H9 (cell line): Measurements from ENCODE around the gene PTPRN2. TPM values are rescaled to one million over a fixed set of nuclear protein-coding genes. Genes with fewer than 3 reads are reported as not detected.
A peak's percentile ranks its signal among the peaks of the same experiment; 100 is the strongest.

Source experiments
- DNase-seq: peaks from one replicate; pipeline ENCODE4 v3.0.0-alpha.2; 2017
- H2AFZ ChIP-seq: one replicate; pipeline ENCODE4 v1.6.1; 2013; ENCODE audit warnings: mild to moderate bottlenecking, low read length, control low read depth, moderate library complexity
- H2AK5ac ChIP-seq: 2 replicates; pipeline ENCODE4 v1.6.1; 2013; ENCODE audit warnings: low read length, control low read depth, mixed read lengths; ENCODE audit not compliant: insufficient read length
- H2BK120ac ChIP-seq: one replicate; pipeline ENCODE4 v1.6.1; 2013; ENCODE audit warnings: low read depth, mild to moderate bottlenecking, low read length, control low read depth, inconsistent platforms; ENCODE audit not compliant: poor library complexity, severe bottlenecking
- H2BK12ac ChIP-seq: 2 replicates; pipeline ENCODE4 v1.6.1; 2013; ENCODE audit warnings: low read length, control low read depth, mixed read lengths, low read depth; ENCODE audit not compliant: insufficient read length
- H2BK15ac ChIP-seq: 2 replicates; pipeline ENCODE4 v1.6.1; 2013; ENCODE audit warnings: low read depth, low read length, control low read depth
- H2BK20ac ChIP-seq: one replicate; pipeline ENCODE4 v1.6.1; 2013; ENCODE audit warnings: low read depth, mild to moderate bottlenecking, low read length, control low read depth, inconsistent platforms; ENCODE audit not compliant: poor library complexity, severe bottlenecking
- H2BK5ac ChIP-seq: 2 replicates; pipeline ENCODE4 v1.6.1; 2013; ENCODE audit warnings: low read length, control low read depth, mixed read lengths; ENCODE audit not compliant: insufficient read length
- H3K14ac ChIP-seq: 2 replicates; pipeline ENCODE4 v1.6.1; 2013; ENCODE audit warnings: low read length, control low read depth; ENCODE audit not compliant: insufficient read depth
- H3K18ac ChIP-seq: 2 replicates; pipeline ENCODE4 v1.6.1; 2013; ENCODE audit warnings: low read depth, mild to moderate bottlenecking, mixed read lengths, low read length, control low read depth; ENCODE audit not compliant: insufficient read length
- H3K23ac ChIP-seq: 2 replicates; pipeline ENCODE4 v1.6.1; 2013; ENCODE audit warnings: low read length, control low read depth, mixed read lengths, low read depth; ENCODE audit not compliant: insufficient read length
- H3K23me2 ChIP-seq: 2 replicates; pipeline ENCODE4 v1.6.1; 2013; ENCODE audit warnings: low read depth, mild to moderate bottlenecking, mixed read lengths, low read length, control low read depth; ENCODE audit not compliant: insufficient read length, poor library complexity, severe bottlenecking
- H3K27ac ChIP-seq: 2 replicates; pipeline ENCODE4 v1.5.1; 2013; ENCODE audit warnings: low read length, control low read depth, mixed read lengths, low read depth; ENCODE audit not compliant: insufficient read length
- H3K27me3 ChIP-seq: 2 replicates; pipeline ENCODE4 v1.6.1; 2013; ENCODE audit warnings: low read length, control low read depth, inconsistent platforms; ENCODE audit not compliant: insufficient read depth
- H3K4ac ChIP-seq: 2 replicates; pipeline ENCODE4 v1.6.1; 2013; ENCODE audit warnings: low read depth, mild to moderate bottlenecking, control low read depth, inconsistent platforms, low read length, moderate library complexity
- H3K4me1 ChIP-seq: 2 replicates; pipeline ENCODE4 v1.6.1; 2013; ENCODE audit warnings: low read length, control low read depth, inconsistent platforms; ENCODE audit not compliant: insufficient read depth
- H3K4me2 ChIP-seq: 2 replicates; pipeline ENCODE4 v1.6.1; 2013; ENCODE audit warnings: low read length, control low read depth, mixed read lengths; ENCODE audit not compliant: insufficient read length, insufficient read depth
- H3K56ac ChIP-seq: 2 replicates; pipeline ENCODE4 v1.6.1; 2013; ENCODE audit warnings: low read depth, mild to moderate bottlenecking, mixed read lengths, low read length, control low read depth; ENCODE audit not compliant: insufficient read length
- H3K79me1 ChIP-seq: 2 replicates; pipeline ENCODE4 v1.6.1; 2013; ENCODE audit warnings: low read depth, mild to moderate bottlenecking, moderate library complexity, low read length, control low read depth, inconsistent platforms; ENCODE audit not compliant: insufficient read depth, poor library complexity, severe bottlenecking
- H3K79me2 ChIP-seq: 2 replicates; pipeline ENCODE4 v1.6.1; 2013; ENCODE audit warnings: low read length, control low read depth, inconsistent platforms; ENCODE audit not compliant: insufficient read depth
- H3K9ac ChIP-seq: 2 replicates; pipeline ENCODE4 v1.6.1; 2013; ENCODE audit warnings: low read length, control low read depth, mixed read lengths; ENCODE audit not compliant: insufficient read length; ENCODE audit errors: extremely low read depth
- H3K9me3 ChIP-seq: one replicate; pipeline ENCODE4 v1.6.1; 2013; ENCODE audit warnings: low read depth, low read length, inconsistent platforms; ENCODE audit not compliant: control insufficient read depth
- H3T11ph ChIP-seq: one replicate; pipeline ENCODE4 v1.6.1; 2013; ENCODE audit warnings: mild to moderate bottlenecking, low read length, control low read depth, inconsistent platforms
- H4K20me1 ChIP-seq: one replicate; pipeline ENCODE4 v1.6.1; 2013; ENCODE audit not compliant: control insufficient read depth, insufficient read length, insufficient read depth
- H4K5ac ChIP-seq: 2 replicates; pipeline ENCODE4 v1.6.1; 2013; ENCODE audit warnings: low read depth, mild to moderate bottlenecking, mixed read lengths, low read length, control low read depth; ENCODE audit not compliant: insufficient read length
- H4K8ac ChIP-seq: replicated peaks from 2 replicates; pipeline ENCODE4 v1.6.1; 2013; ENCODE audit warnings: low read length, control low read depth, mixed read lengths, low read depth; ENCODE audit not compliant: insufficient read length
- H4K91ac ChIP-seq: 2 replicates; pipeline ENCODE4 v1.6.1; 2013; ENCODE audit warnings: low read depth, mild to moderate bottlenecking, moderate library complexity, mixed read lengths, low read length, control low read depth; ENCODE audit not compliant: insufficient read length
- H3K27ac Mint-ChIP-seq, 3 experiments: 2 replicates in 2 of 3; 3 replicates in 1 of 3; pipeline ENCODE4 v1.8.0; 2020 to 2021; ENCODE audit warnings: mixed read lengths in 3 of 3, mild to moderate bottlenecking in 1 of 3, moderate library complexity in 1 of 3
- H3K27me3 Mint-ChIP-seq: 2 replicates; pipeline ENCODE4 v1.8.0; 2021; ENCODE audit warnings: low read depth, mild to moderate bottlenecking, moderate library complexity, mixed read lengths
- H3K36me3 Mint-ChIP-seq, 3 experiments: 2 replicates in 2 of 3; 3 replicates in 1 of 3; pipeline ENCODE4 v1.8.0; 2020 to 2021; ENCODE audit warnings: low read depth in 3 of 3, mixed read lengths in 3 of 3; ENCODE audit not compliant: insufficient read depth in 1 of 3
- H3K4me1 Mint-ChIP-seq, 2 experiments: 2 replicates each; pipeline ENCODE4 v1.8.0; 2020; ENCODE audit warnings: mixed read lengths in 2 of 2
- H3K4me3 Mint-ChIP-seq, 2 experiments: 2 replicates in 1 of 2; 3 replicates in 1 of 2; pipeline ENCODE4 v1.8.0; 2020 to 2021; ENCODE audit warnings: mild to moderate bottlenecking in 2 of 2, mixed read lengths in 2 of 2, moderate library complexity in 1 of 2
- H3K9me3 Mint-ChIP-seq, 2 experiments: 2 replicates in 1 of 2; 3 replicates in 1 of 2; pipeline ENCODE4 v1.8.0; 2020; ENCODE audit warnings: mild to moderate bottlenecking in 2 of 2, mixed read lengths in 2 of 2, moderate library complexity in 1 of 2
- CTCF ChIP-seq: fragments of 200-600 bp; sonication (generic); conservative IDR thresholded peaks from 3 replicates; pipeline ENCODE4 v1.8.0; 2021; ENCODE audit warnings: antibody characterized with exemption, mild to moderate bottlenecking
- WGBS: extraction: QIAGEN DNeasy Blood & Tissue Kit; methylation state at CpG from one replicate; pipeline ENCODE4 v1.1.7; 2013; ENCODE audit warnings: missing lambda C conversion rate, low lambda C conversion rate, mixed read lengths; ENCODE audit not compliant: insufficient read length; ENCODE audit errors: extremely low coverage; 5-methylcytosine and 5-hydroxymethylcytosine counted together
- total RNA-seq: library from RNA; stranded (reverse); gene quantifications from 2 replicates; pipeline ENCODE4 v1.2.1, GENCODE V29; 2021

PTPRN2 gene
- total RNA-seq, 1 experiment from 2014 or later, result 5.2 TPM

- Histone ChIP-seq H3K23me2 (no peaks in the 10 kb centered on the region), H3K79me1 (no peaks in the 10 kb centered on the region), H4K8ac (no peak overlapping the region), H3K27me3 (no peaks in the 10 kb centered on the region), H3K9me3 (no peaks in the 10 kb centered on the region), H3K9ac (no peak overlapping the region), H3K23ac (no peak overlapping the region), H3K14ac (no peak overlapping the region), H4K91ac (no peak overlapping the region), H3K18ac (no peak overlapping the region), H3K27ac (no peak overlapping the region), H4K20me1 (no peaks in the 10 kb centered on the region), H3K4me1 (no peaks in the 10 kb centered on the region), H3K4ac (no peak overlapping the region), H2BK12ac (no peak overlapping the region), H4K5ac (no peak overlapping the region), H3T11ph (no peak overlapping the region), H2BK15ac (no peak overlapping the region), H3K79me2 (no peaks in the 10 kb centered on the region), H2AK5ac (no peak overlapping the region), H2AFZ (no peak overlapping the region), H3K56ac (no peak overlapping the region), H2BK120ac (no peak overlapping the region), H2BK5ac (no peak overlapping the region), H2BK20ac (no peak overlapping the region), H3K4me2 (no peak overlapping the region)
- WGBS, result no CpG with 5 or more reads among the region's 12 CpGs
- Mint-ChIP-seq H3K4me1 (peaks cover 16 to 17% of the 10 kb centered on the region in 2 experiments), H3K36me3 (peaks cover 0 to 2% (median 0%) of the 10 kb centered on the region in 3 experiments; a peak in 3 of 7 replicates), H3K9me3 (peaks cover 2 to 4% of the 10 kb centered on the region in 2 experiments; a peak in 4 of 5 replicates), H3K4me3 (no peak overlapping the region), H3K27ac (peak overlapping the region in 1 of 3 experiments; percentile 89; a peak in 1 of 7 replicates), H3K27me3 (peaks cover 4% of the 10 kb centered on the region)
- peak; percentile 79 for DNase-seq
- peak; percentile 27; the same call in 1 of the 3 replicates for TF ChIP-seq CTCF
Observed at GRCh38 chr7:158094671-158095226, 492.9 kb downstream of the PTPRN2 start.
